Mesothelial cell of epicardium (in vitro differentiated cells): ENCODE results near the gene ST14. TPM values are rescaled to one million over a fixed set of nuclear protein-coding genes. Genes with fewer than 3 reads are reported as not detected.

Experiments
- DNase-seq, 2 experiments: peaks; one replicate each; pipeline ENCODE4 v3.0.0; 2021; ENCODE audit warnings: low spot score in 2 of 2; ENCODE audit not compliant: unreplicated experiment in 2 of 2
- H3K27ac Mint-ChIP-seq: 2 replicates; pipeline ENCODE4 v1.8.0; 2021; ENCODE audit warnings: mixed read lengths
- H3K27me3 Mint-ChIP-seq: 2 replicates; pipeline ENCODE4 v1.8.0; 2021; ENCODE audit warnings: low read depth, mixed read lengths
- H3K36me3 Mint-ChIP-seq: 2 replicates; pipeline ENCODE4 v1.8.0; 2021; ENCODE audit warnings: mixed read lengths
- H3K4me1 Mint-ChIP-seq: 2 replicates; pipeline ENCODE4 v1.8.0; 2021; ENCODE audit warnings: mixed read lengths
- H3K4me3 Mint-ChIP-seq: 2 replicates; pipeline ENCODE4 v1.8.0; 2021; ENCODE audit warnings: mild to moderate bottlenecking, moderate library complexity, mixed read lengths
- H3K9me3 Mint-ChIP-seq: 2 replicates; pipeline ENCODE4 v1.8.0; 2021; ENCODE audit warnings: mixed read lengths
- CTCF ChIP-seq: fragments of 200-600 bp; sonication (generic); IDR thresholded peaks from one replicate; pipeline ENCODE4 v1.5.0; 2021; ENCODE audit warnings: antibody characterized with exemption; ENCODE audit not compliant: unreplicated experiment
- total RNA-seq: library from RNA; stranded (reverse); gene quantifications from 3 replicates; pipeline ENCODE4 v1.2.1, GENCODE V29; 2021

Gene ST14
- total RNA-seq, 1 donor from 2014 or later = 39.6 TPM

- no peak for DNase-seq
- H3K4me1 Mint-ChIP-seq = peaks cover 13% of the 10 kb centered on the region
- H3K36me3 Mint-ChIP-seq = no peaks in the 10 kb centered on the region
- no peak for TF ChIP-seq CTCF
- no peak overlapping the region for H3K27ac Mint-ChIP-seq
- peaks cover 4% of the 10 kb centered on the region for H3K9me3 Mint-ChIP-seq
- H3K4me3 Mint-ChIP-seq = no peak overlapping the region
- H3K27me3 Mint-ChIP-seq = no peaks in the 10 kb centered on the region
These were observed 24.5 kb downstream of the ST14 start for GRCh38 chr11:130183878-130184610.

GRCh38 chr11:130187096-130187495 is 27.5 kb downstream of the ST14 start:
- Mint-ChIP-seq H3K4me3 (no peak overlapping the region), H3K27ac (no peak overlapping the region), H3K4me1 (no peaks in the 10 kb centered on the region), H3K36me3 (peaks cover 7% of the 10 kb centered on the region), H3K27me3 (no peaks in the 10 kb centered on the region), H3K9me3 (peaks cover 4% of the 10 kb centered on the region)
- no peak for DNase-seq
- no peak for TF ChIP-seq CTCF

- H3K27me3 Mint-ChIP-seq = no peaks in the 10 kb centered on the region
- no peak overlapping the region for H3K4me3 Mint-ChIP-seq
- no peak overlapping the region for H3K27ac Mint-ChIP-seq
- peaks cover 7% of the 10 kb centered on the region for H3K36me3 Mint-ChIP-seq
- peaks cover 4% of the 10 kb centered on the region for H3K9me3 Mint-ChIP-seq
- DNase-seq = no peak
- H3K4me1 Mint-ChIP-seq = no peaks in the 10 kb centered on the region
- TF ChIP-seq CTCF = no peak
These were observed 28.5 kb downstream of the ST14 start for GRCh38 chr11:130188047-130188446.

- peaks cover 7% of the 10 kb centered on the region for H3K36me3 Mint-ChIP-seq
- H3K9me3 Mint-ChIP-seq = peaks cover 4% of the 10 kb centered on the region
- no peak overlapping the region for H3K4me3 Mint-ChIP-seq
- no peak for DNase-seq
- H3K27ac Mint-ChIP-seq = no peak overlapping the region
- H3K4me1 Mint-ChIP-seq = no peaks in the 10 kb centered on the region
- H3K27me3 Mint-ChIP-seq = no peaks in the 10 kb centered on the region
- TF ChIP-seq CTCF = no peak
These were observed 29.2 kb downstream of the ST14 start for GRCh38 chr11:130188585-130189347.

- H3K27me3 Mint-ChIP-seq = no peaks in the 10 kb centered on the region
- no peak for TF ChIP-seq CTCF
- no peak overlapping the region for H3K27ac Mint-ChIP-seq
- DNase-seq = no peak
- H3K36me3 Mint-ChIP-seq = peaks cover 7% of the 10 kb centered on the region
- H3K4me1 Mint-ChIP-seq = no peaks in the 10 kb centered on the region
- no peak overlapping the region for H3K4me3 Mint-ChIP-seq
- peaks cover 4% of the 10 kb centered on the region for H3K9me3 Mint-ChIP-seq
These were observed 30.1 kb downstream of the ST14 start for GRCh38 chr11:130189492-130190210.
